A673 (cell line): ENCODE results near the gene CCDC127. TPM values are rescaled to one million over a fixed set of nuclear protein-coding genes. Genes with fewer than 3 reads are reported as not detected.
"Not testable (repeated sequence)": the region's sequence is repeated elsewhere in the genome, so short reads cannot be mapped to it uniquely, and the experiment has no call there.

Source experiments
- BruUV-seq: library from RNA; stranded (reverse); fragments of 400-500 nt; replicated peaks from 2 replicates; lab custom pipeline; 2021; lab: Mats Ljungman, UMichigan
- CTCF ChIA-PET: fragments of 300-600 bp; sonication (Branson Sonifier 250); formaldehyde crosslinking; loops from one replicate; lab custom pipeline; 2022; ENCODE audit warnings: antibody characterized with exemption; lab: Charles Lee
- POLR2A ChIA-PET: fragments of 300-600 bp; sonication (Branson Sonifier 250); formaldehyde crosslinking; loops from one replicate; lab custom pipeline; 2022; ENCODE audit warnings: antibody characterized with exemption; ENCODE audit not compliant: low non-redundant PET; lab: Charles Lee
- DNase-seq: peaks from one replicate; pipeline ENCODE4 v3.0.0-alpha.2; 2015; ENCODE audit warnings: low spot score
- H3K27ac ChIP-seq: fragments of 200-600 bp; sonication (generic); 2 replicates; pipeline ENCODE4 v1.5.1; 2016; ENCODE audit warnings: mixed run types, low read depth, mild to moderate bottlenecking, mixed read lengths, antibody characterized with exemption, low read length; ENCODE audit not compliant: poor library complexity, severe bottlenecking
- H3K27me3 ChIP-seq: fragments of 200-600 bp; sonication (generic); replicated peaks from 2 replicates; pipeline ENCODE4 v1.6.1; 2017; ENCODE audit warnings: mixed run types, low read depth, mild to moderate bottlenecking, mixed read lengths, antibody characterized with exemption, low read length; ENCODE audit not compliant: insufficient read depth, poor library complexity
- H3K36me3 ChIP-seq: fragments of 200-600 bp; sonication (generic); 2 replicates; pipeline ENCODE4 v1.6.1; 2016; ENCODE audit warnings: mixed run types, mild to moderate bottlenecking, mixed read lengths, antibody characterized with exemption, low read length; ENCODE audit not compliant: insufficient read depth, poor library complexity, severe bottlenecking
- H3K4me1 ChIP-seq: fragments of 200-600 bp; sonication (generic); 2 replicates; pipeline ENCODE4 v1.6.1; 2017; ENCODE audit warnings: mixed run types, mild to moderate bottlenecking, mixed read lengths, antibody characterized with exemption, low read length; ENCODE audit not compliant: insufficient read depth, poor library complexity, severe bottlenecking
- H3K4me3 ChIP-seq: fragments of 200-600 bp; sonication (generic); 2 replicates; pipeline ENCODE4 v1.5.1; 2016; ENCODE audit warnings: low read depth, mixed run types, mild to moderate bottlenecking, mixed read lengths, low read length; ENCODE audit not compliant: poor library complexity, severe bottlenecking
- H3K9me3 ChIP-seq: fragments of 200-600 bp; sonication (generic); 2 replicates; pipeline ENCODE4 v1.6.1; 2016; ENCODE audit warnings: mixed run types, low read depth, mild to moderate bottlenecking, mixed read lengths, antibody characterized with exemption, low read length; ENCODE audit not compliant: poor library complexity, severe bottlenecking
- EZH2 ChIP-seq: fragments of 200-600 bp; sonication (generic); IDR thresholded peaks from 2 replicates; pipeline ENCODE4 v1.6.1; 2017; ENCODE audit warnings: borderline replicate concordance, low read depth, mild to moderate bottlenecking, mixed read lengths, antibody characterized with exemption, low read length; ENCODE audit not compliant: poor library complexity, severe bottlenecking
- intact Hi-C: fragments of 100-400 bp; cut with micrococcal nuclease; formaldehyde crosslinking; loops from one replicate; pipeline ENCODE4 v1.10.0; 2022; ENCODE audit not compliant: unreplicated experiment
- total RNA-seq: library from RNA; stranded (reverse); gene quantifications from 2 replicates; pipeline ENCODE4 v1.2.3, GENCODE V29; 2021
- TF ChIP-seq, protein P1 (sequence below): fragments of 300-800, 200-600 bp; sonication (generic); conservative IDR thresholded peaks from 2 replicates; pipeline ENCODE4 v1.5.1; 2017; ENCODE audit warnings: low read depth, mild to moderate bottlenecking, antibody characterized with exemption, low read length, moderate library complexity, mixed read lengths

Gene CCDC127
- total RNA-seq, 1 experiment from 2014 or later, result 8.8 TPM

DNA sequence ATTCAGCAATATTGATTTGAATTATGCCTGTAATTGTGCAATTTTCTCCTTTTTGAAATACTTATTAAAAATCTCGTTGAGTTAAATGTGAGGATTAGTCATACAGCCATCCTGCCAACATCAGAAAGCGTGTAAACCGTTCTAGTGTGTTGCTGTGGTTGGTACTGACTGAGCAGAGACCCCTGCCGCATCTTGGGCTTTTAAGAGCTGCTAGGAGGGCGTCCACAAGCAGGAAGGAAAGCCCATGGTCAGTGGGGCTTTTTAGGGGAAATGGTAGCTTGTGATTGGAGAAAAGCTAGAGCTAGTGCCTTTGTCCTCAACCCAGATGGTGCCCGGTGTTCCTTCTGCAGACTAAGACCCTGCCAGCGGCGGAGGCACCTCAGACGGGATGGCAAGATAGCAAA lies 1.5 kb upstream of the CCDC127 start:
- H3K36me3 ChIP-seq, result peaks cover 7% of the 10 kb centered on the region
- no TSS peak for BruUV-seq
- H3K4me3 ChIP-seq, result peak overlapping the region; percentile 99
- ChIA-PET POLR2A (no interaction called here), CTCF (no interaction called here)
- intact Hi-C loops, result no loop called here
- TF ChIP-seq EZH2, result no peak
- TF ChIP-seq, protein P1, sequence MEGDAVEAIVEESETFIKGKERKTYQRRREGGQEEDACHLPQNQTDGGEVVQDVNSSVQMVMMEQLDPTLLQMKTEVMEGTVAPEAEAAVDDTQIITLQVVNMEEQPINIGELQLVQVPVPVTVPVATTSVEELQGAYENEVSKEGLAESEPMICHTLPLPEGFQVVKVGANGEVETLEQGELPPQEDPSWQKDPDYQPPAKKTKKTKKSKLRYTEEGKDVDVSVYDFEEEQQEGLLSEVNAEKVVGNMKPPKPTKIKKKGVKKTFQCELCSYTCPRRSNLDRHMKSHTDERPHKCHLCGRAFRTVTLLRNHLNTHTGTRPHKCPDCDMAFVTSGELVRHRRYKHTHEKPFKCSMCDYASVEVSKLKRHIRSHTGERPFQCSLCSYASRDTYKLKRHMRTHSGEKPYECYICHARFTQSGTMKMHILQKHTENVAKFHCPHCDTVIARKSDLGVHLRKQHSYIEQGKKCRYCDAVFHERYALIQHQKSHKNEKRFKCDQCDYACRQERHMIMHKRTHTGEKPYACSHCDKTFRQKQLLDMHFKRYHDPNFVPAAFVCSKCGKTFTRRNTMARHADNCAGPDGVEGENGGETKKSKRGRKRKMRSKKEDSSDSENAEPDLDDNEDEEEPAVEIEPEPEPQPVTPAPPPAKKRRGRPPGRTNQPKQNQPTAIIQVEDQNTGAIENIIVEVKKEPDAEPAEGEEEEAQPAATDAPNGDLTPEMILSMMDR, result no peak
- H3K27me3 ChIP-seq, result no peaks in the 10 kb centered on the region
- no peaks in the 10 kb centered on the region for H3K9me3 ChIP-seq
- H3K4me1 ChIP-seq, result peaks cover 12% of the 10 kb centered on the region
- DNase-seq, result no peak
- peak overlapping the region; percentile 81 for H3K27ac ChIP-seq

DNA sequence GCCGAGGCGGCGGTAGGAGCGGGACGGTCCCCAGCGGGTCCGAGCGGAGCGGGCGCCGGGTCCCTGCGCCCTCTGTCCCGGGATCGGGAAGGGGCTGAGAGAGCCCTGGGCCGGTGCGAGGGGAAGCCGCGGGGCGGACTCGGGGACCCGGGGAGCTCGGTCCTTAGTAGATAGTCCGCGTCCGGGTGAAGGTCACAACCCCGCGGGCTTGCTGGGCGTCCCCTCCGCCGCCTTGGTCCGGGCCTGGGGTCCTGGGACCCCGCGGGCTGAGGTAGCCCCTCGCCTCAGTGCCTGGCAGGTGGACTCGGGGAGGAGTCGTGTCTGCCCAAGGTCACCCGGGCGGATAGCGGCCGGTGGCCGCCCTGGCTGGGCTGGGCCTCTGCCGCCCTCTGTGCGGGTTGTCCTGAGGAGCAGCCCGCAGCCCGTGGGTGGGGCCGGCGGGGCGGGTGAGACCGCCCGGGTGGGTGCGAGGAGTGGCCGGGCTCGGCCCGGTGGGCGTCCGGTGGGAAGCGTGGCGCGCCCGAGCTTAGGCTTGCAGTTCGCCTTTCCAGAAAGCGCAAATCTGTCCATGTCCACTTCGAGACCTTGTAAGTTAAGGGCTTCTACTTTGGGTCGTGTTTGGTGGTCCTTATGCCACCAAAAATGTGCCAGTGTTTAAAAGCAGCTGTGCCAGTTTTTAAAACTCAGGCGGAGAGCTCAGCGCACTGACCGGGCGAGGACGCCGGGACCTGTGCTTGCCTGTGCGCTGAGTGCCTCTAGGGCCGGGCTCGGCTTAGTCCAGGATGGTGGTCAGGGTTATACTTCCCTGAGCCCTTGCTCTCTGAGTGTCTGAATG lies 721 bp upstream of the CCDC127 start:
- Histone ChIP-seq H3K27ac (peak overlapping the region; percentile 81), H3K4me1 (peaks cover 12% of the 10 kb centered on the region), H3K4me3 (peak overlapping the region; percentile 99), H3K27me3 (no peaks in the 10 kb centered on the region), H3K36me3 (peaks cover 3% of the 10 kb centered on the region), H3K9me3 (no peaks in the 10 kb centered on the region)
- CTCF ChIA-PET, result no interaction called here
- TF ChIP-seq EZH2, result no peak
- TF ChIP-seq, protein P1, result no peak
- DNase-seq, result no peak
- POLR2A ChIA-PET, result interaction anchor here (0.6 kb wide), 1 partner anchor 24 kb away, joined by 3 read pairs; no protein-coding TSS in a partner anchor
- intact Hi-C loops, result no loop called here
- BruUV-seq, result no TSS peak

DNA sequence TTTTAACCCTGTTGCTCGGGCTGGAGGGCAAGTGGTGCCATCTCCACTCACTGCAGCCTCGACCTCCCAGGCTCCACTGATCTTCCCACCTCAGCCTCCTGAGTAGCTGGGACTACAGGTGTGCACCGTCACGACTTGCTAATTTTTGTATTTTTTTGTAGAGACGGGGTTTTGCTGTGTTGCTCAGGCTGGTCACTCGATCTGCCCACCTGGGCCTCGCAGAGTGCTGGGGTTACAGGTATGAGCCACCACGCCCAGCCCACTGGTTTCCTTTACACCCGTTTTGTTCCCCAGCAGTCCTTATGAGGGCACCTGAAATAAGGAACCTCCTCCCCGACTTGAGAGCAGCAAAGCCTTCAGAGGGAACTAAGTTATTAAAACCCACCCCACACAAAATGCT lies 1.9 kb downstream of the CCDC127 start:
- H3K27ac ChIP-seq, intact Hi-C loops, BruUV-seq, CTCF ChIA-PET, H3K9me3 ChIP-seq, POLR2A ChIA-PET, DNase-seq, H3K4me3 ChIP-seq, H3K36me3 ChIP-seq, H3K27me3 ChIP-seq: not testable (repeated sequence)
- peaks cover 12% of the 10 kb centered on the region for H3K4me1 ChIP-seq

DNA sequence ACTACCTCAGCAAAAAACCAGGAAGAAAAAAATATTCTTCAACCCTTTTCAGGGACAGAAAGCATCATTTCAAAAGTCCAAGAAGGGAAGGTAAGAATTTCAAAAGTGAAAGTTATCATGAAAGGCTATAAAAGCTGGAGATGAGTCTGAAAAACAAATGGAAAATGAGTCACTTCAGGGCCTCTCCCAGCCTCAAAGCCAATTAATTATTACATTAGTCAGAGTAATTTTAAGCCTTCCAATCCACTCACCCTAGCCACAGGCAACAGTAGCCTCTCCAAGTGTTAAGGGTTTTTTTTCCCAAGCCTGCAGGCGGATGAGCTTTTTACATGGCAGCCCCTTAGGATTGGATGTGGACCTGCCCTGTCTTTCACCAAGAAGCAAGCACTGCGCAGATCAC lies 2.7 kb downstream of the CCDC127 start:
- CTCF ChIA-PET, H3K36me3 ChIP-seq, intact Hi-C loops, POLR2A ChIA-PET, H3K27me3 ChIP-seq, BruUV-seq, H3K9me3 ChIP-seq, H3K4me1 ChIP-seq, H3K4me3 ChIP-seq, DNase-seq, H3K27ac ChIP-seq: not testable (repeated sequence)
